DND-41 (cell line): ENCODE measurements around the gene EPHA1.

Experiments used
- EZH2 ChIP-seq: IDR thresholded peaks from 3 replicates; pipeline ENCODE4 v1.6.1; 2012; ENCODE audit warnings: borderline replicate concordance, low read depth, mild to moderate bottlenecking, moderate library complexity, low read length, inconsistent platforms; ENCODE audit not compliant: severe bottlenecking
- TF ChIP-seq, protein P1 (sequence below): IDR thresholded peaks from 2 replicates; pipeline ENCODE4 v1.5.1; 2012; ENCODE audit warnings: borderline replicate concordance, low read length, moderate library complexity, mild to moderate bottlenecking; ENCODE audit not compliant: poor library complexity, severe bottlenecking; ENCODE audit errors: extremely low read depth

DNA sequence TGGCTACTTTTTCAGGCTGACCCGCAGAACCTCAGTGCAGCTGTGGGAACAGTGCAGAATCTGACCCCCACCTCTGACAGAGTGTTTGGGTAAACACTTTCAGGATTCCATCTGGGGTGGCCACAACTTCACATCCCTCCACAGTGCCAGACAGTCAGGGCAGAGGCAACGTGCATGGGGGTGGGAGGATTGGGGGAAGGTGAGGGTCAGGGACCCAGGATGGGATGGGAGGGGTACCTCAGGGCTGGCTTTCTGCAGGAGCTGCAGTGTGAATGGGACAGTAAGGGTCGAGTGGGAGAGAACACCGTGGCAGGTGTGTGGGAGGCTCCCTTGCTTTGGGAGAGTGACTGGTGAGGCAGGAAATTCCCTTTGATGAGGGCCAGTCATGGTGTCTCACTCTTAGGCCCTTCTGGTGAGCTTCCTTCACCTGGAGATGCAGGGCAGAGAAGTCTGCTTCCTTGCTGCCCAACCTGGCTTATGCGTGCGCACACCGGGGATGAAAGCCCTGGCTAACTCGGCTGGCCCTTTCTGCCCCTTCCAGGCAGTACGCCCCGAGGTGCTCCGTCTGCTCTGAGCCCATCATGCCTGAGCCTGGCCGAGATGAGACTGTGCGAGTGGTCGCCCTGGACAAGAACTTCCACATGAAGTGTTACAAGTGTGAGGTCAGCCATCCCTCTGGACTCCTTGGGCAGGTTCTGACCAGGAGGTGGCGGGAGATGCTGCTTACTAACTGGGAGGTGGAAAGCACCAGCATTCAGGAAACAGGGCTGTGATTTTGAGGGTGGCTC is 19.1 kb downstream of the EPHA1 start:
- TF ChIP-seq, protein P1, sequence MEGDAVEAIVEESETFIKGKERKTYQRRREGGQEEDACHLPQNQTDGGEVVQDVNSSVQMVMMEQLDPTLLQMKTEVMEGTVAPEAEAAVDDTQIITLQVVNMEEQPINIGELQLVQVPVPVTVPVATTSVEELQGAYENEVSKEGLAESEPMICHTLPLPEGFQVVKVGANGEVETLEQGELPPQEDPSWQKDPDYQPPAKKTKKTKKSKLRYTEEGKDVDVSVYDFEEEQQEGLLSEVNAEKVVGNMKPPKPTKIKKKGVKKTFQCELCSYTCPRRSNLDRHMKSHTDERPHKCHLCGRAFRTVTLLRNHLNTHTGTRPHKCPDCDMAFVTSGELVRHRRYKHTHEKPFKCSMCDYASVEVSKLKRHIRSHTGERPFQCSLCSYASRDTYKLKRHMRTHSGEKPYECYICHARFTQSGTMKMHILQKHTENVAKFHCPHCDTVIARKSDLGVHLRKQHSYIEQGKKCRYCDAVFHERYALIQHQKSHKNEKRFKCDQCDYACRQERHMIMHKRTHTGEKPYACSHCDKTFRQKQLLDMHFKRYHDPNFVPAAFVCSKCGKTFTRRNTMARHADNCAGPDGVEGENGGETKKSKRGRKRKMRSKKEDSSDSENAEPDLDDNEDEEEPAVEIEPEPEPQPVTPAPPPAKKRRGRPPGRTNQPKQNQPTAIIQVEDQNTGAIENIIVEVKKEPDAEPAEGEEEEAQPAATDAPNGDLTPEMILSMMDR = no peak
- no peak for TF ChIP-seq EZH2
